Measurements from ENCODE around the gene GPBP1.

DNA sequence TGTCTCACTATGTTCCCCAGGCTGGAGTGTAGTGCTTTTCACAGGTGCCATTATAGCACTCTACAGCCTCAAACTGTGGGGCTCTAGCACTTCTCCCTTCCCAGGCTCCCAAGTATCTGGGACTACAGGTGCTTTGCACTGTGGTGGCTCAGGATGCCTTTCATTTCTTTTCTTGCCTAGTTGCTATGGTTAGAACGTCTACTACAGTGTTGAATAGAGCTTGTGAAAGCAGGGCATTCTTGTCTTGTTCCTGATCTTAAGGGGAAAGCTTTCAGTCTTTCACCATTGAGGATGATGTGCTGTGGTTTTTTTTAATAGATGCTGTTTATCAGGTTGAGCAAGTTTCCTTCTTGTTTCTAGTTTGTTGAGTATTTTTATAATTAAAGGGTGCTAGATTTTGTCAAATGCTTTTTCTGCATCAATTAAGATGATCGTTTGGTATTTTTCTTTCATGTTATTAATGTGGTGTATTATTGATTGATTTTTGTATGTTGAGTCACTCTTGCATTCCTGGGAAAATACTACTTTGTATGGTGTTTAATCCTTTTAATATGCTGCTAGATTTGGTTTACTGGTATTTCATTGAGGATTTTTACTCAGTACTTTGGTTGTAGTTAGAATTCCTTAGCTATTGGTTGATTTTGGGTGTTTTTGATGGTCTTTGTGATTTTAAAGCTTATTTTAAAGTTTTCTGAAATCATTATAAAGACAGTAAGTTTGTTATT lies 35.6 kb downstream of the GPBP1 start:
- TF ChIP-seq, protein P1, sequence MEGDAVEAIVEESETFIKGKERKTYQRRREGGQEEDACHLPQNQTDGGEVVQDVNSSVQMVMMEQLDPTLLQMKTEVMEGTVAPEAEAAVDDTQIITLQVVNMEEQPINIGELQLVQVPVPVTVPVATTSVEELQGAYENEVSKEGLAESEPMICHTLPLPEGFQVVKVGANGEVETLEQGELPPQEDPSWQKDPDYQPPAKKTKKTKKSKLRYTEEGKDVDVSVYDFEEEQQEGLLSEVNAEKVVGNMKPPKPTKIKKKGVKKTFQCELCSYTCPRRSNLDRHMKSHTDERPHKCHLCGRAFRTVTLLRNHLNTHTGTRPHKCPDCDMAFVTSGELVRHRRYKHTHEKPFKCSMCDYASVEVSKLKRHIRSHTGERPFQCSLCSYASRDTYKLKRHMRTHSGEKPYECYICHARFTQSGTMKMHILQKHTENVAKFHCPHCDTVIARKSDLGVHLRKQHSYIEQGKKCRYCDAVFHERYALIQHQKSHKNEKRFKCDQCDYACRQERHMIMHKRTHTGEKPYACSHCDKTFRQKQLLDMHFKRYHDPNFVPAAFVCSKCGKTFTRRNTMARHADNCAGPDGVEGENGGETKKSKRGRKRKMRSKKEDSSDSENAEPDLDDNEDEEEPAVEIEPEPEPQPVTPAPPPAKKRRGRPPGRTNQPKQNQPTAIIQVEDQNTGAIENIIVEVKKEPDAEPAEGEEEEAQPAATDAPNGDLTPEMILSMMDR (IDR thresholded peaks at IDR 0.05): no peak
- no peak for TF ChIP-seq ZFX (IDR thresholded peaks at IDR 0.05; ENCODE audit: borderline replicate concordance)
